HEK293T (cell line): ENCODE results near the gene WFS1.

Experiments
- CTCF ChIA-PET: fragments of 350-600 bp; formaldehyde crosslinking; extraction: SDS; loops from one replicate; lab custom pipeline; 2021; ENCODE audit warnings: antibody characterized with exemption, inconsistent platforms; lab: Yijun Ruan, JAX
- POLR2A ChIA-PET: fragments of 350-600 bp; formaldehyde crosslinking; extraction: SDS; loops from one replicate; lab custom pipeline; 2020; ENCODE audit warnings: antibody characterized with exemption, inconsistent platforms; lab: Yijun Ruan, JAX
- DNase-seq: peaks from one replicate; pipeline ENCODE4 v3.0.0; 2012; ENCODE audit warnings: mixed read lengths; ENCODE audit errors: extremely low spot score
- ARNT ChIP-seq: fragments of 450-650 bp; IDR thresholded peaks from 2 replicates; pipeline ENCODE4 v1.6.1; 2017; ENCODE audit warnings: mild to moderate bottlenecking
- BHLHE40 ChIP-seq: fragments of 450-650 bp; IDR thresholded peaks from 2 replicates; pipeline ENCODE4 v1.6.1; 2016; ENCODE audit warnings: mild to moderate bottlenecking, moderate library complexity, borderline replicate concordance
- CTBP1 ChIP-seq: fragments of 450-650 bp; IDR thresholded peaks from 2 replicates; pipeline ENCODE4 v1.6.1; 2016; ENCODE audit warnings: borderline replicate concordance
- ELF4 ChIP-seq: fragments of 450-650 bp; IDR thresholded peaks from 2 replicates; pipeline ENCODE4 v1.6.1; 2017; ENCODE audit warnings: antibody characterized with exemption
- FOXA1 ChIP-seq: fragments of 450-650 bp; IDR thresholded peaks from 2 replicates; pipeline ENCODE4 v1.6.1; 2016; ENCODE audit warnings: mild to moderate bottlenecking
- FOXK2 ChIP-seq: fragments of 450-650 bp; IDR thresholded peaks from 2 replicates; pipeline ENCODE4 v1.6.1; 2016; ENCODE audit warnings: mild to moderate bottlenecking
- FOXM1 ChIP-seq: fragments of 450-650 bp; IDR thresholded peaks from 2 replicates; pipeline ENCODE4 v1.6.1; 2017; ENCODE audit warnings: mild to moderate bottlenecking, borderline replicate concordance
- HDGF ChIP-seq: fragments of 450-650 bp; IDR thresholded peaks from 2 replicates; pipeline ENCODE4 v1.6.1; 2017; ENCODE audit warnings: antibody characterized with exemption, borderline replicate concordance
- L3MBTL2 ChIP-seq: fragments of 450-650 bp; conservative IDR thresholded peaks from 2 replicates; pipeline ENCODE4 v1.6.1; 2016; ENCODE audit warnings: mild to moderate bottlenecking
- LEF1 ChIP-seq: fragments of 450-650 bp; IDR thresholded peaks from 2 replicates; pipeline ENCODE4 v1.6.1; 2017; ENCODE audit warnings: mild to moderate bottlenecking, borderline replicate concordance
- NFRKB ChIP-seq: fragments of 450-650 bp; IDR thresholded peaks from 2 replicates; pipeline ENCODE4 v1.6.1; 2016; ENCODE audit warnings: mild to moderate bottlenecking, moderate library complexity
- PKNOX1 ChIP-seq: fragments of 450-650 bp; IDR thresholded peaks from 2 replicates; pipeline ENCODE4 v1.6.1; 2016
- SP1 ChIP-seq: fragments of 450-650 bp; IDR thresholded peaks from 2 replicates; pipeline ENCODE4 v1.6.1; 2017
- SUZ12 ChIP-seq: fragments of 450-650 bp; IDR thresholded peaks from 2 replicates; pipeline ENCODE4 v1.6.1; 2016; ENCODE audit warnings: mild to moderate bottlenecking
- TARDBP ChIP-seq: fragments of 450-650 bp; IDR thresholded peaks from 2 replicates; pipeline ENCODE4 v1.6.1; 2016
- ZNF384 ChIP-seq: fragments of 450-650 bp; IDR thresholded peaks from 2 replicates; pipeline ENCODE4 v1.6.1; 2016

WFS1 gene

GRCh38 chr4:6329478-6330383, 60.1 kb downstream of the WFS1 start:
- CTCF ChIA-PET: interaction anchor here (0.6 to 7.6 kb wide), 2 partner anchors 66 to 79 kb away, joined by 3 to 149 read pairs; no protein-coding TSS in a partner anchor
- TF ChIP-seq PKNOX1 (no peak), HDGF (no peak), LEF1 (no peak), FOXA1 (no peak), SUZ12 (no peak), BHLHE40 (no peak), TARDBP (no peak), FOXM1 (no peak), FOXK2 (no peak), ELF4 (no peak), ZNF384 (no peak), SP1 (no peak), ARNT (no peak), NFRKB (no peak)
- POLR2A ChIA-PET: interaction anchor here (1.4 kb wide), 1 partner anchor 66 kb away, joined by 3 read pairs; no protein-coding TSS in a partner anchor
- DNase-seq: no peak

- POLR2A ChIA-PET: no interaction called here
- CTCF ChIA-PET: interaction anchor here (0.6 to 7.6 kb wide), 8 partner anchors 10 to 239 kb away, joined by 3 to 149 read pairs (median 5); no protein-coding TSS in a partner anchor
- TF ChIP-seq ZNF384: no peak
- no peak for TF ChIP-seq FOXK2
- no peak for TF ChIP-seq CTBP1
- TF ChIP-seq TARDBP: no peak
- no peak for TF ChIP-seq L3MBTL2
- TF ChIP-seq PKNOX1: no peak
- no peak for TF ChIP-seq BHLHE40
- no peak for TF ChIP-seq ELF4
- TF ChIP-seq ARNT: no peak
- TF ChIP-seq SUZ12: no peak
- TF ChIP-seq LEF1: no peak
- TF ChIP-seq FOXA1: no peak
- TF ChIP-seq SP1: no peak
- no peak for TF ChIP-seq HDGF
- no peak for TF ChIP-seq NFRKB
- no peak for TF ChIP-seq FOXM1
- no peak for DNase-seq
These were observed 60.7 kb downstream of the WFS1 start for GRCh38 chr4:6330384-6330767.

GRCh38 chr4:6331018-6331417, 61.4 kb downstream of the WFS1 start:
- ChIA-PET POLR2A (no interaction called here), CTCF (interaction anchor here (0.6 to 7.6 kb wide), 10 partner anchors 10 to 345 kb away, joined by 3 to 149 read pairs (median 5); no protein-coding TSS in a partner anchor)
- peak; percentile 91 for TF ChIP-seq PKNOX1
- TF ChIP-seq FOXK2: no peak
- DNase-seq: peak; percentile 55

- ChIA-PET CTCF (interaction anchor here (0.6 to 7.6 kb wide), 15 partner anchors 7 to 375 kb away, joined by 3 to 149 read pairs (median 5); no protein-coding TSS in a partner anchor), POLR2A (no interaction called here)
- DNase-seq: no peak
- TF ChIP-seq FOXK2 (no peak), ARNT (no peak)
These were observed 61.8 kb downstream of the WFS1 start for GRCh38 chr4:6331468-6331867.

- ChIA-PET POLR2A (no interaction called here), CTCF (interaction anchor here (0.6 to 7.6 kb wide), 18 partner anchors 8 to 374 kb away, joined by 3 to 149 read pairs (median 5); no protein-coding TSS in a partner anchor)
- DNase-seq: peak; percentile 76
- TF ChIP-seq SUZ12: no peak
- no peak for TF ChIP-seq LEF1
- no peak for TF ChIP-seq CTBP1
These were observed 62.5 kb downstream of the WFS1 start for GRCh38 chr4:6332042-6332668.

GRCh38 chr4:6332669-6333050, 63.0 kb downstream of the WFS1 start:
- TF ChIP-seq BHLHE40 (no peak), SUZ12 (no peak), FOXA1 (no peak), LEF1 (no peak), HDGF (no peak), PKNOX1 (no peak), ZNF384 (no peak), FOXM1 (no peak), ELF4 (no peak), FOXK2 (no peak), TARDBP (no peak), SP1 (no peak), L3MBTL2 (no peak), CTBP1 (no peak), NFRKB (no peak), ARNT (no peak)
- POLR2A ChIA-PET: no interaction called here
- DNase-seq: no peak
- CTCF ChIA-PET: interaction anchor here (0.7 to 7.6 kb wide), 12 partner anchors 9 to 334 kb away, joined by 3 to 149 read pairs (median 4); no protein-coding TSS in a partner anchor
